HG03521 (cell line): ENCODE data around the gene TMEM209.
"Not testable (repeated sequence)": the region's sequence is repeated elsewhere in the genome, so short reads cannot be mapped to it uniquely, and the experiment has no call there.

Experiments used
- ATAC-seq: cut with Tn5 transposase; IDR thresholded peaks from one replicate; pipeline ENCODE4 v1.9.1; 2021; ENCODE audit warnings: mild to moderate bottlenecking, moderate library complexity; ENCODE audit not compliant: unreplicated experiment

TMEM209 gene

GRCh38 chr7:130129011-130129411, 76.2 kb downstream of the TMEM209 start:
- ATAC-seq: no peak

GRCh38 chr7:130127821-130128317, 77.3 kb downstream of the TMEM209 start:
- no peak for ATAC-seq

GRCh38 chr7:130127404-130127803, 77.8 kb downstream of the TMEM209 start:
- ATAC-seq: no peak

- ATAC-seq: not testable (repeated sequence)
These were observed 78.4 kb downstream of the TMEM209 start for GRCh38 chr7:130126840-130127239.

GRCh38 chr7:130124711-130125110, 80.5 kb downstream of the TMEM209 start:
- no peak for ATAC-seq

GRCh38 chr7:130123501-130123900, 81.7 kb downstream of the TMEM209 start:
- no peak for ATAC-seq

- no peak for ATAC-seq
These were observed 86.4 kb downstream of the TMEM209 start for GRCh38 chr7:130118801-130119200.

- no peak for ATAC-seq
These were observed 86.9 kb downstream of the TMEM209 start for GRCh38 chr7:130118294-130118693.

GRCh38 chr7:130114776-130115175, 90.4 kb downstream of the TMEM209 start:
- ATAC-seq: no peak
